Stimulated activated CD8-positive, alpha-beta memory T cell treated with anti-CD3 and anti-CD28 coated beads, Interleukin-4, amount 100 ng/mL, for 24 hours (primary cell): ENCODE measurements around the gene COQ8B.
"Not testable (repeated sequence)": the region's sequence is repeated elsewhere in the genome, so short reads cannot be mapped to it uniquely, and the experiment has no call there.

ENCODE experiments used
- DNase-seq: peaks from one replicate; pipeline ENCODE4 v3.0.0-alpha.2; 2020; ENCODE audit warnings: low read depth

Gene COQ8B

DNA sequence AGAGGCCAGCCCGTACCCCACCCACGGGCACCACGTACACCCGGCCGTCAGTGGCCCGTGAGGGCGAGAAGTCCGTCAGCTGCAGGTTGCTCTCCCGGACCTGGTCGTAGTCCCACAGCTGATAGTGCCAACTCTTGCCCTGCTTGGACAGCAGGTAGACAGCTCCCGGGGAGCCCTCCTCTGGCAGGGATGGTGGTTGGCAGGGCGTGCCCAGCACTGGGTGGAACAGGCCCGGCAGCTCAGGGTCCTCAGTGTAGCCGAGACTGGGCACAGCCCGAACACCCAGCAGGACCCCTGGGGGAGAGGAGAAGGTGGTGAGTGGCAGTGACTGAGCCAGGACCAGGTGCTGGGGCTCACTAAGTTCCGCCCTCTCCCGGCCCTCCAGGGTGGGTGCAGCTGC lies 25.8 kb upstream of the COQ8B start:
- DNase-seq, result no peak

- no peak for DNase-seq
Measured at GRCh38 chr19:40741527-40742390, 25.1 kb upstream of the COQ8B start.

DNA sequence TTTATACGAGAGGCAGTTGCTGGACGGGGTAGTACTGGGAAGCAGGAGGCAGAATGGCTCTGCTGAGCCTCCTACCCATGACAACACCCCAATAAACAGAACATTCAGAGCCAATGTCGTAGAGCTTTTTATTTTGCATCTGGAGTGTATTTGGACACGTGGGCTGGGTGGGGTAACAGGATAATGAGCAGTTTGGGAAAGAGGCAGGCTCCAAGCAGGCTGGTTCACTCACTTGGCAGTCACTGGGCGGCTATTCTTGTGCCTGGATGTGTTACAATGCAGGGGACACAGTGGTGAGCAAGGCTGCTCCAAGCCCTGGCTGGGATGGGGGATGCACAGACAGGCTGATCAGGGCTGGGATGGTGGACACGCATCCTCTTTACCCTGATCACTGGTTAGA lies 24.1 kb upstream of the COQ8B start:
- no peak for DNase-seq

GRCh38 chr19:40739871-40740703 lies 23.4 kb upstream of the COQ8B start:
- DNase-seq, result no peak

- DNase-seq, result no peak
Measured at GRCh38 chr19:40739030-40739839, 22.5 kb upstream of the COQ8B start.

- no peak for DNase-seq
Measured at GRCh38 chr19:40737102-40737644, 20.5 kb upstream of the COQ8B start.

- no peak for DNase-seq
Measured at GRCh38 chr19:40736661-40737060, 20.0 kb upstream of the COQ8B start.

DNA sequence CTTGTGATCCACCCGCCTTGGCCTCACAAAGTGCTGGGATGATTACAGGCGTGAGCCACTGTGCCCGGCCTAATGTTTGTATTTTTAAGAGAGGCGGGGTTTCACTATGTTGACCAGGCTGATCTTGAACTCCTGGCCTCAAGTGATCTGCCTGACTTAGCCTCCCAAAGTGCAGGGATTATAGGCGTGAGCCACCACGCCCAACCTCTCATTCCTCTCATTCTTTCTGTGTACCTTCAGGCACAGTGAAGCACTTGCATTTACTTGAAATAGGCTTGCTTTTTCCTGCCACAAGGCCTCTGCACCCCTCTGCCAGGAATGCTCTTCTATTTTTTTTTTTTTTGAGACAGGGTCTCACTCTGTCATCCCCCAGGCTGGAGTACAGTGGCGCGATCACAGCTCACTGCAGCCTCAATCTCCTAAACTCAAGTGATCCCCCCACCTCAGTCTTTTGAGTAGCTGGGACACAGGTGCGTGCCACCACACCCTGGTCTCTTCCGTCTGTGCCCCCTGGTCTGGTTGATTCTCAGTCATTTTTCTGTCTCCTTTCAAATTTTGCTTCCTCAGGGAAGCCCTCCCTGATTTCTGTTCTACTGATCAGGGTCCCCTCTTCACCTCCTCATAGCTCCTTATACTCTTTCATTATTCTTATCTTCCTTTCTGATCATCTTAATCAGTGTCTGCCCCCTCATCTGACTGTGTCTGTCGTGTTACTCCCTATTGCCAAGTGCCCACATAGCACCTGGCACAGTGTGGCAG lies 18.5 kb upstream of the COQ8B start:
- no peak for DNase-seq

DNA sequence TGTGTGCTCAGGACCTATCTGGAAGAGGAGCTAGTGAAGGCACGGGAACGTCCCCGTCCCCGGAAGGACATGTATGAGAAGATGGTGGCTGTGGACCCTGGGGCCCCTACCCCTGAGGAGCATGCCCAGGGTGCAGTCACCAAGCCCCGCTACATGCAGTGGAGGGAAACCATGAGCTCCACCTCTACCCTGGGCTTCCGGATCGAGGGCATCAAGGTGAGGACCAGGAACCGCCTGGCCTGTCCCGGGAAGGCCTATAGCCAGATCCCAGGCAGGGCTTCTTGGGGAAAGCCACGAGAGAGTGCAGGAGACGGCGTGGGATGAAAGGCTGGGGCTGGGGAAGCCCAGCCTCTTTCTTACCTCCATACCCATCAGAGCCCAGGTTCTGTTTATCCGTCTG lies 16.5 kb upstream of the COQ8B start:
- no peak for DNase-seq

GRCh38 chr19:40732304-40732703 lies 15.6 kb upstream of the COQ8B start:
- not testable (repeated sequence) for DNase-seq

DNA sequence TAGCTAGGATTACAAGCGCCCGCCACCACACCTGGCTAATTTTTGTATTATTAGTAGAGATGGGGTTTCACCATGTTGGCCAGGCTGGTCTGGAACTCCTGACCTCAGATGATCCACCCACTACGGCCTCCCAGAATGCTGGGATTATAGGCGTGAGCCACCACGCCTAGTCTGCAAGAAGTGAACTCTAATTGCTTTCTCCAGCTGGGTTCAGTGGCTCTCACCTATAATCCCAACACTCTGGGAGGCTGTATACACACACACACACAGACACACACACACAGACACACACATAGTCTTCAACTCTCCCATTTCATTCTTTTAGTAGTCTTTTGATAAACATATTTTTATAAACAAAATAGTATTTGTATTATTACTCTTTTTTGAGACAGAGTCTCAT lies 13.4 kb upstream of the COQ8B start:
- DNase-seq, result not testable (repeated sequence)

GRCh38 chr19:40726279-40726678 lies 9.6 kb upstream of the COQ8B start:
- no peak for DNase-seq

GRCh38 chr19:40724855-40725254 lies 8.2 kb upstream of the COQ8B start:
- no peak for DNase-seq

DNA sequence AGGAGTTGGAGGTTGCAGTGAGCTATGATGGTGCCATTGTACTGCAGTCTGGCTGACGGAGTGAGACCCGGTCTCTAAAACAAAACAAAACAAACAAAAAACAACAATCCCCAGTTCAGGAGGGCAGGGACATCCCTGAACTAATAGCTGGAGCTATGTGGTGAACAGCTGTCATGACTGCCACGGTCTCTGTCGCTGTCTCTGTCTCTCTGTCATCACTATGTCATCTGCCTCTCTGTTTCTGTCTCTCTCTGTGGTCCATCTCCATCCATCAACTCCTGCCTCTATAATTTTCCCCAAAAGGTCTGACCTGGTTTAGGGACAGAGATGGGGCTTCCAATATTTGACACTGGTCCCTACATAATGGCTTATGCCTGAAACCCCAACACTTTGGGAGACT lies 7.6 kb upstream of the COQ8B start:
- no peak for DNase-seq

DNA sequence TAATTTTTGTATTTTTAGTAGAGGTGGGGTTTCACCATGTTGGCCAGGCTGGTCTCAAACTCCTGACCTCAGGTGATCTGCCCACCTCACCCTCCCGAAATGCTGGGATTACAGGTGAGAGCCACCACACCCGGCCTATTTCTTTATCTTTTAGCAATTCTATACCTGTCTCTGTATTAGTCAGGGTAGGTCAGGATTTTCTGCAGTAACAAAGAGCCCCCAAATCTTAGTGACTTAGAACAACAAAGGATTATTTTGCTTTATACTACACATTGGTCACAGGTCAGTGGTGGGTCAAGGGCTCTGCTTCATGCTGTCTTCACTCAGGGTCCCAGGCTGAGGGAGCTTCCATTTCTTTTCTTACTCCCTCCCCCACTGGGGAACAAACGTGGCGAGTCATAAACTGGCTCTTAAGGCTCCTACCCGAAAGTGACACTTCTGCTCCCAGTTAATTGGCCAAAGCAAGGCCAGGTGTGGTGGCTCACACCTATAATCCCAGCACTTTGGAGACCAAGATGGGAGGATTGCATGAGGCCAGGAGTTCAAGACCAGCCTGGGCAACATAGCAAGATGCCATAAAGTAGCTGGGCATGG lies 7.1 kb upstream of the COQ8B start:
- DNase-seq, result no peak

- DNase-seq, result no peak
Measured at GRCh38 chr19:40721936-40722661, 5.4 kb upstream of the COQ8B start.

DNA sequence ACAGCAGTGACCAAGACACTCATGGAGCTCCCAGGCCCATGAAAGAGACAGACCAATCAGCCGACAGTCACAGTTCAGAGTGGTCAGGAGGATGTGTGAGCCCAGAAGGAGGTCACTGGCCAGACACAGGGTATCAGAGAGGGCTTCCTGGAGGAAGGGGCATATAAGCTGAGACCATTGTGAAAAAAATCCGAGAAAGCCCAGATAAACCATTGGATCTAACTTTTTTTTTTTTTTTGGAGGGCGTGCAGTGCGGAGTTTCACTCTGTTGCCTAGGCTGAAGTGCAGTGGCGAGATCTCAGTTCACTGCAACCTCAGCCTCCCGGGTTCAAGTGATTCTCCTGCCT lies 4.4 kb upstream of the COQ8B start:
- DNase-seq, result no peak

GRCh38 chr19:40719414-40719894 lies 2.8 kb upstream of the COQ8B start:
- no peak for DNase-seq

GRCh38 chr19:40718774-40719391 lies 2.2 kb upstream of the COQ8B start:
- no peak for DNase-seq
